Lower lobe of right lung (tissue), 2 donors: ENCODE results near the gene FRAT1. TPM values are rescaled to one million over a fixed set of nuclear protein-coding genes. Genes with fewer than 3 reads are reported as not detected.

Source experiments
- ATAC-seq, 2 donors: fragments of 200-7000 bp; cut with Tn5 transposase; one replicate each; pipeline ENCODE4 v1.9.1; 2020 to 2022; ENCODE audit warnings: mild to moderate bottlenecking in 2 of 2, moderate library complexity in 2 of 2
- DNase-seq: peaks from one replicate; pipeline ENCODE4 v3.0.0-alpha.2; 2020
- H3K27ac ChIP-seq: fragments of 200-600 bp; one replicate; pipeline ENCODE4 v1.8.0; 2022
- H3K27me3 ChIP-seq: fragments of 200-600 bp; one replicate; pipeline ENCODE4 v1.8.0; 2022; ENCODE audit warnings: low read depth
- H3K36me3 ChIP-seq: fragments of 200-600 bp; one replicate; pipeline ENCODE4 v1.8.0; 2022; ENCODE audit warnings: mild to moderate bottlenecking
- H3K4me1 ChIP-seq: fragments of 200-600 bp; one replicate; pipeline ENCODE4 v1.8.0; 2022
- H3K4me3 ChIP-seq: fragments of 200-600 bp; one replicate; pipeline ENCODE4 v1.8.0; 2022; ENCODE audit warnings: mild to moderate bottlenecking
- H3K9me3 ChIP-seq: fragments of 200-600 bp; one replicate; pipeline ENCODE4 v1.8.0; 2022
- intact Hi-C: fragments of 100-400 bp; cut with DNase I; formaldehyde crosslinking; loops from one replicate; pipeline ENCODE4 v1.11.0; 2022
- long read RNA-seq: library from polyadenylated mRNA; unstranded; transcript quantifications from one replicate; pipeline ENCODE4 v2.0.0, GENCODE V29; 2021
- total RNA-seq: library from RNA; stranded (reverse); fragmentation: NEBNext Ultra II Directional; extraction: Animal tissue kit (Norgen Biotek cat#: 25700); gene quantifications from one replicate; pipeline ENCODE4 v1.2.1, GENCODE V29; 2021
- TF ChIP-seq, protein P1 (sequence below): fragments of 200-600 bp; IDR thresholded peaks from one replicate; pipeline ENCODE4 v1.8.0; 2022; ENCODE audit warnings: antibody characterized with exemption, mild to moderate bottlenecking
- donor health status: DM: no; HTN: yes; CAD: no; lungs with severe emphysema.

FRAT1 gene, protein sequence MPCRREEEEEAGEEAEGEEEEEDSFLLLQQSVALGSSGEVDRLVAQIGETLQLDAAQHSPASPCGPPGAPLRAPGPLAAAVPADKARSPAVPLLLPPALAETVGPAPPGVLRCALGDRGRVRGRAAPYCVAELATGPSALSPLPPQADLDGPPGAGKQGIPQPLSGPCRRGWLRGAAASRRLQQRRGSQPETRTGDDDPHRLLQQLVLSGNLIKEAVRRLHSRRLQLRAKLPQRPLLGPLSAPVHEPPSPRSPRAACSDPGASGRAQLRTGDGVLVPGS
- total RNA-seq, result 15.1 TPM
- long read RNA-seq, transcript FRAT1-201 (1 exons, 2,649 nt), result major isoform, 77 of 78 reads
- long read RNA-seq, partial matches to known transcripts, result 0 of 78 reads
- long read RNA-seq, other reads (novel, unspliced or antisense), result 0 of 78 reads

DNA sequence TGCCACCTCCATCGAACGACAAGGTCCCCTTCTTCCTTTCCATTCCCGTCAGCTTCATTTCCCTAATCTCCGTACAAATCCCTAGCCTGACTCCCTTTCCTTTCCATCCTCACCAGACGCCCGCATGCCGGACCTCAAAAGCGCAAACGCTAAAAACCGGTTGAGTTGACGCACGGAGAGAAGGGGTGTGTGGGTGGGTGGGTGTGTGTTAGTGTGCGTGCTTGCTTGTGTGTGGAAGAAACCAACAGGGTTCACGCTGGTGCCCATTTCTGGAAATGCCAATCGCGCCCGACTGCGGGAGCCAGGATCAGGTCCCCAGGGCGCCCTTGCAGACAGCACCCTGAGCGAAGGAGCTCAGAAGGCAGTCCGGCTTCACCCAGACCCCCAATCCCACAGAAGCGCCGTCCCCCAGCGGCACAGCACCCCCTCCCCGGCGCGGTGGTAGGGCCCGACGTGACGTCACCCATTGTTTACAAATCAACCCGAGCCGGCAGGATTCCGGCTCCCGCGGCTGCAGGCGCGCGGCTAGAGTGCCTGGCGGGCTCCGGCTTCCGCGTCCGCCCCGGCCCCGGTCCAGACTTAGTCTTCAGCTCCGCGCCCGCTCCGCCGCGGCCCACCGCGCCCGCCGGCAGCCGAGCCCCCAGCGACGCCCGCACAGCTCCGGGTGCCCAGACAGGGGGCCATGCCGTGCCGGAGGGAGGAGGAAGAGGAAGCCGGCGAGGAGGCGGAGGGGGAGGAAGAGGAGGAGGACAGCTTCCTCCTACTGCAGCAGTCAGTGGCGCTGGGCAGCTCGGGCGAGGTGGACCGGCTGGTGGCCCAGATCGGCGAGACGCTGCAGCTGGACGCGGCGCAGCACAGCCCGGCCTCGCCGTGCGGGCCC lies at the start of gene FRAT1:
Gene FRAT1 (plus strand): TSS at position 500 of the 880 bp plus-strand sequence. CDS start 183 bp downstream, at position 683.
- TF ChIP-seq, protein P1, sequence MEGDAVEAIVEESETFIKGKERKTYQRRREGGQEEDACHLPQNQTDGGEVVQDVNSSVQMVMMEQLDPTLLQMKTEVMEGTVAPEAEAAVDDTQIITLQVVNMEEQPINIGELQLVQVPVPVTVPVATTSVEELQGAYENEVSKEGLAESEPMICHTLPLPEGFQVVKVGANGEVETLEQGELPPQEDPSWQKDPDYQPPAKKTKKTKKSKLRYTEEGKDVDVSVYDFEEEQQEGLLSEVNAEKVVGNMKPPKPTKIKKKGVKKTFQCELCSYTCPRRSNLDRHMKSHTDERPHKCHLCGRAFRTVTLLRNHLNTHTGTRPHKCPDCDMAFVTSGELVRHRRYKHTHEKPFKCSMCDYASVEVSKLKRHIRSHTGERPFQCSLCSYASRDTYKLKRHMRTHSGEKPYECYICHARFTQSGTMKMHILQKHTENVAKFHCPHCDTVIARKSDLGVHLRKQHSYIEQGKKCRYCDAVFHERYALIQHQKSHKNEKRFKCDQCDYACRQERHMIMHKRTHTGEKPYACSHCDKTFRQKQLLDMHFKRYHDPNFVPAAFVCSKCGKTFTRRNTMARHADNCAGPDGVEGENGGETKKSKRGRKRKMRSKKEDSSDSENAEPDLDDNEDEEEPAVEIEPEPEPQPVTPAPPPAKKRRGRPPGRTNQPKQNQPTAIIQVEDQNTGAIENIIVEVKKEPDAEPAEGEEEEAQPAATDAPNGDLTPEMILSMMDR, result no peak
- H3K36me3 ChIP-seq, result no peaks in the 10 kb centered on the region
- no peaks in the 10 kb centered on the region for H3K27me3 ChIP-seq
- intact Hi-C loops, result no loop called here
- H3K4me1 ChIP-seq, result peaks cover 39% of the 10 kb centered on the region
- H3K4me3 ChIP-seq, result peak within 1 kb of the TSS; percentile 79
- no peaks in the 10 kb centered on the region for H3K9me3 ChIP-seq
- peak within 1 kb of the TSS; percentile 99 for H3K27ac ChIP-seq
- DNase-seq (peak; percentile 94), ATAC-seq (peak; percentile 93)

DNA sequence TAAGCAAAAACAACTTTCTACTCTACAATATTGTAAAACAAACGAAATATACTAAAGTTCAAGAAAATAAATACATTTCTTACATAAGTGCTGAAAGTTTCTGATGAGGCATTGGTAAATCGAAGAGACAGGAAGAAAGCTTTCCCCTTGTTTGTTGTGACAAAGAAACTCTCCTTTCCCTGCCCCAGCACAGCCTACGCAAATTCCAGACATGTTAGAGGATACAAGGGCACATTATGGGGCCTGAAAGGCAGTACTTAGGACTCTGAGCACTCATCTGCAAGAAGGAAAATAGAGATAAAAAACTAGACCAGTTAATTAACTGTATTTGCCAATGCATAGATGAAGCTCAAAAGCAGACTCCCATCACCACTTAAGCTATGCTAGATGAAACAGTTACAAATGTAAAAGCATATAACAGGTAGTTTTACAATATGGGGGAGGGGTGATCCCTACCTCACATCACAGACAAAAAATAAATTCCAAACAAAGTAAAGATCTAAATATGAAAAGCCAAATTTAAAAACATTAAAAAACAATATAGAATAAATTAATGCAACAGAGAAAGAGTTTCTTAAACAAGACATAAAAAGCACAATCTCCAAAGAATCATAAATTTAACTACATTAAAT lies 48.4 kb upstream of the FRAT1 start:
- no peaks in the 10 kb centered on the region for H3K36me3 ChIP-seq
- TF ChIP-seq, protein P1, result no peak
- no peaks in the 10 kb centered on the region for H3K27me3 ChIP-seq
- H3K4me3 ChIP-seq, result no peak overlapping the region
- DNase-seq (no peak), ATAC-seq (no peak)
- no peaks in the 10 kb centered on the region for H3K4me1 ChIP-seq
- intact Hi-C loops, result no loop called here
- H3K27ac ChIP-seq, result no peak overlapping the region
- H3K9me3 ChIP-seq, result no peaks in the 10 kb centered on the region

DNA sequence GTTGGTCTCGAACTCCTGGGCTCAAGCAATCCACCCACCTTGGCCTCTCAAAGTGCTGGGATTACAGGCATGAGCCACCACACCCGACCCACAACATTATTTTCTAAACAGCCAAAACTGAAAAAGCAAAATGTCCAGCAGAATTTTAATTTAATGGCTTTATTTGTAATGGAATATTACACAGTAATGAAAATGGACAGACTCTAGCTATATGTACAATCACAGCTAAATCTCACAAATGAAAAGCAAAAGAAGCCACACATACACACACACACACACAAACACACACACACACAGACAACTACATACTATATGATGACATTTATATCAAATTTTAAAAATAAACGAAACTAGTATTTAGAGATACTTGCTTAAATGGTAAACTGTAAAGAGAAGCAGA lies 45.4 kb upstream of the FRAT1 start:
- intact Hi-C loops, result no loop called here
- no peak for DNase-seq
- no peak for ATAC-seq
- H3K36me3 ChIP-seq, result no peaks in the 10 kb centered on the region
- H3K27ac ChIP-seq, result no peak overlapping the region
- H3K27me3 ChIP-seq, result no peaks in the 10 kb centered on the region
- TF ChIP-seq, protein P1, result no peak
- peaks cover 8% of the 10 kb centered on the region for H3K4me1 ChIP-seq
- H3K9me3 ChIP-seq, result no peaks in the 10 kb centered on the region
- no peak overlapping the region for H3K4me3 ChIP-seq

DNA sequence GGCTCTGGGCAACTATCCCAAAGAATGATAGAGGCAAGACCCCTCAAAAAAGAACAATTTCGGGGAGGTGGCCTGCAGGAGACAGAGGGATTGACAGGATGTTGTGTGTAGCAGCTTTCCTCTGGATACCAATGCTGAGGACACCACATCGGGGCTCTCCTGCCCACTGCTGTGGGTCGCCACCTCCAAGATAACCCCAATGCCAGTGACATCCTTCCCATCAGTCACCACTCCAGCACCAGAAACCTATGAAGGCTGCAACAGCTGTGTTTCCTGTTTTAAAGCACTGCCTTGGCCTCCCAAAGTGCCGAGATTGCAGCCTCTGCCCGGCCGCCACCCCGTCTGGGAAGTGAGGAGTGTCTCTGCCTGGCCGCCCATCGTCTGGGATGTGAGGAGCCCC lies 44.2 kb upstream of the FRAT1 start:
- H3K4me1 ChIP-seq, result peaks cover 18% of the 10 kb centered on the region
- no peak overlapping the region for H3K4me3 ChIP-seq
- no peaks in the 10 kb centered on the region for H3K27me3 ChIP-seq
- H3K9me3 ChIP-seq, result no peaks in the 10 kb centered on the region
- intact Hi-C loops, result no loop called here
- H3K36me3 ChIP-seq, result no peaks in the 10 kb centered on the region
- no peak overlapping the region for H3K27ac ChIP-seq
- ATAC-seq, result no peak
- DNase-seq, result no peak
- TF ChIP-seq, protein P1, result no peak

DNA sequence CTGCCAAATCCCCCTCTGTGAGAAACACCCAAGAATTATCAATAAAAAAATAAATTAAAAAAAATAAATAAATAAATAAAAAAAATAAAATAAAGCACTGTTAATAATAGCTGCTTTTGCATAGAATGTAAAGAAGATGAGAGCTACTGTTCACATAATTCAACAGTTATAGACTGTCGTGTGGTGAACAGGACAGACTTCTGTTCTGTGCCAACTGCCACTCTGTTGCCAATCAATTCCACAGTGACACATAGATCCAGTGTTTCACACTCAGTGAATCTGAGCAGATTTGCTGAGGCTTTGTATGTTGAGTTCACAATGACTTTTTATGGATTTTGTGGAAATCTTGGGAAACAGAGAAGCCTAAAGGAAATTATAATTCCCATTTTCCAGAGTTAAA lies 41.5 kb upstream of the FRAT1 start:
- TF ChIP-seq, protein P1, result no peak
- no peaks in the 10 kb centered on the region for H3K36me3 ChIP-seq
- H3K4me3 ChIP-seq, result no peak overlapping the region
- DNase-seq (no peak), ATAC-seq (no peak)
- intact Hi-C loops, result no loop called here
- H3K9me3 ChIP-seq, result no peaks in the 10 kb centered on the region
- no peak overlapping the region for H3K27ac ChIP-seq
- no peaks in the 10 kb centered on the region for H3K27me3 ChIP-seq
- peaks cover 18% of the 10 kb centered on the region for H3K4me1 ChIP-seq
